NAMALWA (cell line): ENCODE results near the gene HORMAD2.
A peak's percentile ranks its signal among the peaks of the same experiment; 100 is the strongest.
"Not testable (repeated sequence)": the region's sequence is repeated elsewhere in the genome, so short reads cannot be mapped to it uniquely, and the experiment has no call there.

Experiments
- DNase-seq: peaks from one replicate; pipeline ENCODE4 v3.0.0-alpha.2; 2015; ENCODE audit warnings: low spot score

Gene HORMAD2

GRCh38 chr22:30057375-30057774, 22.9 kb upstream of the HORMAD2 start:
- DNase-seq, result no peak

- DNase-seq, result not testable (repeated sequence)
These were observed 20.8 kb upstream of the HORMAD2 start for GRCh38 chr22:30059346-30060020.

GRCh38 chr22:30061094-30061493, 19.2 kb upstream of the HORMAD2 start:
- DNase-seq, result not testable (repeated sequence)

GRCh38 chr22:30062259-30062658, 18.0 kb upstream of the HORMAD2 start:
- DNase-seq, result no peak

GRCh38 chr22:30062950-30063349, 17.3 kb upstream of the HORMAD2 start:
- no peak for DNase-seq

- DNase-seq, result no peak
These were observed 16.1 kb upstream of the HORMAD2 start for GRCh38 chr22:30064172-30064571.

- no peak for DNase-seq
These were observed 6.5 kb upstream of the HORMAD2 start for GRCh38 chr22:30073743-30074142.

- no peak for DNase-seq
These were observed 6.1 kb upstream of the HORMAD2 start for GRCh38 chr22:30074147-30074546.

- no peak for DNase-seq
These were observed 5.3 kb upstream of the HORMAD2 start for GRCh38 chr22:30074994-30075393.

- no peak for DNase-seq
These were observed 2.9 kb upstream of the HORMAD2 start for GRCh38 chr22:30077279-30077880.

- peak; percentile 60 for DNase-seq
These were observed 1.6 kb upstream of the HORMAD2 start for GRCh38 chr22:30078320-30079311.

- no peak for DNase-seq
These were observed 541 bp downstream of the HORMAD2 start for GRCh38 chr22:30080805-30081204.

GRCh38 chr22:30086496-30086895, 6.2 kb downstream of the HORMAD2 start:
- no peak for DNase-seq

GRCh38 chr22:30087037-30087436, 6.8 kb downstream of the HORMAD2 start:
- not testable (repeated sequence) for DNase-seq

GRCh38 chr22:30087611-30088010, 7.3 kb downstream of the HORMAD2 start:
- no peak for DNase-seq

GRCh38 chr22:30088468-30088867, 8.2 kb downstream of the HORMAD2 start:
- no peak for DNase-seq

- DNase-seq, result no peak
These were observed 9.4 kb downstream of the HORMAD2 start for GRCh38 chr22:30089655-30089974.

GRCh38 chr22:30092686-30093085, 12.4 kb downstream of the HORMAD2 start:
- no peak for DNase-seq

- DNase-seq, result no peak
These were observed 14.5 kb downstream of the HORMAD2 start for GRCh38 chr22:30094804-30095203.

GRCh38 chr22:30097861-30098260, 17.6 kb downstream of the HORMAD2 start:
- no peak for DNase-seq

GRCh38 chr22:30100770-30101169, 20.5 kb downstream of the HORMAD2 start:
- not testable (repeated sequence) for DNase-seq

- no peak for DNase-seq
These were observed 24.4 kb downstream of the HORMAD2 start for GRCh38 chr22:30104501-30105156.
